NCI-H510A treated with DMSO at 0.1 percent for 48 hours (cell line): Measurements from ENCODE around the gene TANC1.

Experiments
- DNase-seq: peaks from one replicate; lab custom pipeline; 2025; lab: John Stamatoyannopoulos, UW

Gene TANC1

GRCh38 chr2:159118115-159118858 is 149.8 kb downstream of the TANC1 start:
- peak; percentile 45 for DNase-seq

GRCh38 chr2:159118859-159119500 is 150.5 kb downstream of the TANC1 start:
- no peak for DNase-seq

- DNase-seq = no peak
Measured at GRCh38 chr2:159119652-159120257, 151.3 kb downstream of the TANC1 start.

DNA sequence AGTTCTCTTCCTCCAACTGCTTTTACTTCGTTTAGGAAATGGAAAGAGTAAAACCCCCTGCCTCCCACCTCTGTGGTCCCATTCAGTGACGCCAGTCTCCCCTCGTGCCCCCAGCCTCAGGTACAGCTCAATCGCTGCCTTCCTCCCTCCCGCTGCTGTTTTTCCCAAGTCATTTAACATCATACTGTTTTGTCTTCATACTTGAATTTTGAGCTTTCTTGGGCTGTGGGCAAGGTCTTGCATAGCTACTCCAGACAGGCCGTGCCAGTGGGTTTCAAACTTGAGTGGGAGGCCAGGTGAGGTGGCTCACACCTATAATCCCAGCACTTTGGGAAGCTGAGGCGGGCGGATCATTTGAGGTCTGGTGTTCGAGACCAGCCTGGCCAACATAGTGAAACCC is 155.3 kb downstream of the TANC1 start:
- DNase-seq = no peak

- no peak for DNase-seq
Measured at GRCh38 chr2:159124441-159124911, 156.0 kb downstream of the TANC1 start.

- no peak for DNase-seq
Measured at GRCh38 chr2:159124931-159125467, 156.6 kb downstream of the TANC1 start.

GRCh38 chr2:159125858-159126257 is 157.4 kb downstream of the TANC1 start:
- DNase-seq = no peak

DNA sequence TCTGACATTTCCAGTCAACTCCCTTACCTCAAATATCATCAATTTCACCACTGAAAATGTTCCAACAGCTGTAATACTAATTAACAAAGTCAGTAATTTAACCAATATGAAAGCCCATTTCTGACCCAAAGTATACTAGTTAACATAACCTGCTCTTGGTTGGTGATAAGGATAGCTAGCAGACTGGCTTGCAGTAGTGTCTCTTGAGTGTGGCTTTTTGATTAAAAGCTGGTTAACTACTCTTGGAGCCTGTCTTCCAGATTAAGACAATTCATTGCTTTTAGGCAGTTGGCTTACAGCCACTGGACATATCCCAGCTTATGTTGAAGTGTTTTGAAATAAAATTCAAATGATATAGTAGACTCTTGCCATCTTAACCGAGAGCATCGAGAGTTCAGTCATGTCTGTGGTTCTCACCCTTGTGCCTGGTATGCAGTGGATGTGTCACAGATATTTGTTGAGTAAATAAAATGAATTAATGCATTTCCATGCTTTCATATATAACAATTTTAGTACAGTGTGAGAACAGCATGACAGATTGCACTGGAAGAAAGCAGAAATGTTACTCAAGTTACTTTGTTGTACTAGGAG is 158.1 kb downstream of the TANC1 start:
- DNase-seq = no peak

- DNase-seq = no peak
Measured at GRCh38 chr2:159128191-159128590, 159.8 kb downstream of the TANC1 start.

- no peak for DNase-seq
Measured at GRCh38 chr2:159129269-159129668, 160.8 kb downstream of the TANC1 start.

GRCh38 chr2:159129824-159130223 is 161.4 kb downstream of the TANC1 start:
- DNase-seq = no peak

DNA sequence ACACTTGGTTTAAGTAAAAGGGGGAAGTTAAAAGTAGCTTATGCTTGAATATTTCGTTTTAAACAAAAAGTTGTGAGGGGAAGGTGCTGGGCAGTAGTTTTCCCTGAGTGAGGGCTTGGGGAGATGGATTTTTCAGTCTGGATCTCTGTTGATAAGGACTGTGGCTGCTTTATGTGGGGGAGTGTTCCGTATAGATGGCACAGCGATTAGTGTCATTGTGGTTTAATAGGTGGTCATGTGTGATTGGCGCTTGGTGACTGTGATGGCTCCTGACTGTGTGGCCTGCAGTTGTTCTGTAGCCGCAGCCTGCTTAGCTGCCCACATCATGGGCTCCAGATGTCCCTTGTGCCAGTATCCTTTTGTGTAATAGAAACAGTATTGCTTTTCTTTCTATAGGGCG is 161.9 kb downstream of the TANC1 start:
- DNase-seq = no peak

GRCh38 chr2:159131267-159131913 is 162.9 kb downstream of the TANC1 start:
- no peak for DNase-seq

GRCh38 chr2:159131914-159132281 is 163.5 kb downstream of the TANC1 start:
- DNase-seq = no peak

DNA sequence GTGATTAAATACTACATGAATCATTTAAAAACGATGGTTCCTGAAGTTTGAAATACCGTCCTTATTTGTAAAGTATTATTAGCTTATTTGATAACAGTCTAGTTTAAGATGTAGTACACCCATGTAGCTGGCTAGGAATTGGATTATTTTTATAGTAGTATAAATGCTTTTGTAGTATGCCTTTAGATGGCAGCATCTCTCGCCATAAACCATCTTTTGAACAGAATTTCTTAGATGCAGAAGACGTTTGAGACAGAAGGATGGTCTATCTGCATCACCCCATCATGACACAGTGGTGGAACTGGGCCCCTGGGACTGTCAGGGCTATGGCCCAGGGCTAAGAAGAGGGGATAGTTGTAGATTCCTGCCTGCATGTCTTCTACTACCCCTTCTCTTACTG is 165.4 kb downstream of the TANC1 start:
- DNase-seq = no peak

DNA sequence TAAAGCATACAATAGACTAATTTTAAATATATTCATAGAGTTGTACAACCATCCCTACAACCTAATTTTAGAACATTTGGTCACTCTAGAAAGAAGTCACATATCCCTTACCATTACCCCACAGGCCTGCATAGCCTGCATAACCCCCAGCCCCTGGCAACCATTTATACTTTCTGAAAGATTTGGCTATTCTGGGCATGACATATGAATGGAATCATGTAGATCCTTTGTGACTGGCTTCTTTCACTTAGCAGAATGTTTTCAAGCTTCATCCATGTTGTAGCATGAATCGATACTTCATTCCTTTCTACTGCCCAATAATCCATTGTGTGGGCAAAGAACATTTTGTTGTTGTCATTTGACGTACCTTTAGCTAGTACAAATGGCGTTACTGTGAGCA is 166.5 kb downstream of the TANC1 start:
- DNase-seq = no peak

- DNase-seq = no peak
Measured at GRCh38 chr2:159136391-159136790, 168.0 kb downstream of the TANC1 start.

DNA sequence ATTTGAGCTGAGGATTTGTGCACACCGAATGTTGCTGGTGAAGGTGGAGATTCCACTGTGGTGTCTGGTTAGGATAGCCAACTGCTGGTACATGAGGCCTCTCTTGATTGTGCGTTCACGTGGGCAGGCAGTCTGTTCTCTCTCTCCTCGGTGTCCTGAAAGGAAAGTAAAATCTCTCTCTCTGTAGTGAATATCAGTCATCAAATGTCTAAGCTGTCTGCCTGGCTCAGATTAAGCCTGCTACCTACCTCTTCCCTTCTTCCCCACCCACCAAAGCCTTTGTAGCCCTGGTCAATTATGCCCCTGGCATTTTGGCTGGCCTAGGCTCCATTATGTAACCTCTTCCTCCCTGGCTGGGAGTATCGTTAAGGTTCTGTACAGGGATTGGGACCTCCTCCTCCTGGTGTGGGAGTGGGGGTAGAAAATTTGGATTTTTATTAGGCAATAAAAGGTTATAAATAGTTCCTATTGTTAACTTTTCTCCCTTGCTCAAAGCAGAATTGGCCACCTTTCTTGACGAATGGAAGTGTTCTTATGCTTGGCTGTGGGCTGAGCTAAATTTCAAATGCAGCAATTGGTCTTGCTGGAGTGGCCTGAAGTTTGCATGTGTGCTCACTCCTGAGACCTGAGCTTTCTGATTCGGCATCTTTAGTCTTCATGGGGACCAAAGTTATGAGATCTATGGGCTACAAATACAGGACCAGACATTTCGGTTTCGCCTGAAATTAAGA is 169.2 kb downstream of the TANC1 start:
- DNase-seq = no peak

DNA sequence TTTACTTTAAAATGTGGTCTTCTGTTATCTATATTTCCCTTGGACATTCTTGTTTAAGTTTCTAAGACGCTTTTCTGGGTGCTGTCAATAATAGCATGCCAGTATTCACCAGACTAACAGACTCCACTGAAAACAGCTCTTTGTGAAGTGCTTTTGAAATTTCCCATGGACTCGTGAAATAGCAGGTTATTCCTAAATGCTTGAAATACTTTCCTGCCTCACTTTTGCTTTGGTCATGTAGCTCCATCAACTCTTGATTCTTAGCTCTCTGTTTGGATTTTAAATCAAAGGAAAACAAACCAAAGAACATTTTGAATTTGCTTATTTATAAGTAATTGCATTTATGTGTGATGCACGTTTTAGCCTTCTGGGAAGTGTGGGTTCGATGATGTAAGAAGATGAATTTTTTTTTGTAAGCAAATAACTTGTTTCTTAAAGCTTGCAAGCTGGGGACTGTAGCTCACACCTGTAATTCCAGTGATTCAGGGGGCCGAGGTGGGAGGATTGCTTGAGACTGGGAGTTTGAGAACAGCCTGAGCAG is 170.3 kb downstream of the TANC1 start:
- no peak for DNase-seq

- no peak for DNase-seq
Measured at GRCh38 chr2:159139216-159139933, 170.9 kb downstream of the TANC1 start.
